Spleen (tissue), 7 donors: ENCODE measurements around the gene ST6GALNAC5.

Experiments
- POLR2A ChIP-seq, 3 donors: fragments of 450-650 bp; IDR thresholded peaks; one replicate each; pipeline ENCODE4 v1.5.1; 2017; ENCODE audit warnings: antibody characterized with exemption in 3 of 3, mild to moderate bottlenecking in 1 of 3
- POLR2AphosphoS5 ChIP-seq, 3 donors: sonication (generic); formaldehyde crosslinking; IDR thresholded peaks; one replicate each; pipeline ENCODE4 v1.5.1; 2017; ENCODE audit warnings: antibody characterized with exemption in 3 of 3
- TF ChIP-seq, protein P1 (sequence below), 11 experiments: fragments of 200-600 bp in 7 of 11; fragments of 450-650 bp in 4 of 11; sonication (generic) in 4 of 11; IDR thresholded peaks in 8 of 11; conservative IDR thresholded peaks in 3 of 11; 1 replicate in 7 of 11; 2 replicates in 4 of 11; pipeline versions ENCODE4 v1.4.0 to v1.8.0; 2016 to 2021; ENCODE audit warnings: antibody characterized with exemption in 11 of 11, inconsistent platforms in 4 of 11, mild to moderate bottlenecking in 1 of 11
- donor health status: DM: no; HTN: no; CAD: no; lungs with moderate emphysema.
- donor health status: DM: no; HTN: no; CAD: no.
- donor health status: DM: no; HTN: no; CAD: no.

DNA sequence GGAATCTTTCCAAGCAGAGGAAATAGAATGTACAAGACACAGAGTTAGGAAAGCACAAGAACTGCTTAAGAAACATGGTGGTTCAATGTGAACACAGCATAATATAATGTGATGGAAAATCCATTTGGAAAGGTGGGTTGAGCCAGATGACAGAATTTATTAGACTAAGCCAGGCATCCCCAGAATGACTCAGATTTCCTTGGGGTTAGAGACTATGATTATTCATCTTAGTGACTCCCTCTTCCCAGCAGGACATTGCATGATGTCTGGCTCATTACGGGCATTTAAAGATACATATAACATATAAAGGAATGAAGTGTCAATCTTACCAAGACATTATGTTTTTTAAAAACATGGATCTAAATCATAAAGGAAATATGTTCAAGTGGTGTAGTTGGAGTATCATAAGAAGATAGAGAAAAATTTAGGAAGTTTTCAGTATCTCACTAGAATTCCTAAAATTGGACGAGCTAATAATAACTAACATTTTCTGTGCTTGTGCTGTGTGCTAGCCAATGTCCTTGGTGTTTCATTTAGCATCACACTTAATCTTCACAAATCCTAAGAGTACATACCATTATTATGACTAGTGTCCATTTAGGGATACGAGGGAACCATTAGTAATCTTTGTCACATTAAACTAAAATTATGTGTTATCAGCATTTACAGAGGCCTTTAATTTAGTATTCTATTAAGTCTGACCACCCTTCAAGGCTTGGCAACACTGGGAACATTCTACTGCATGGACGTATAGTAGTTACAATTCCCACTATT, 41.0 kb upstream of the ST6GALNAC5 start:
- TF ChIP-seq, protein P1, sequence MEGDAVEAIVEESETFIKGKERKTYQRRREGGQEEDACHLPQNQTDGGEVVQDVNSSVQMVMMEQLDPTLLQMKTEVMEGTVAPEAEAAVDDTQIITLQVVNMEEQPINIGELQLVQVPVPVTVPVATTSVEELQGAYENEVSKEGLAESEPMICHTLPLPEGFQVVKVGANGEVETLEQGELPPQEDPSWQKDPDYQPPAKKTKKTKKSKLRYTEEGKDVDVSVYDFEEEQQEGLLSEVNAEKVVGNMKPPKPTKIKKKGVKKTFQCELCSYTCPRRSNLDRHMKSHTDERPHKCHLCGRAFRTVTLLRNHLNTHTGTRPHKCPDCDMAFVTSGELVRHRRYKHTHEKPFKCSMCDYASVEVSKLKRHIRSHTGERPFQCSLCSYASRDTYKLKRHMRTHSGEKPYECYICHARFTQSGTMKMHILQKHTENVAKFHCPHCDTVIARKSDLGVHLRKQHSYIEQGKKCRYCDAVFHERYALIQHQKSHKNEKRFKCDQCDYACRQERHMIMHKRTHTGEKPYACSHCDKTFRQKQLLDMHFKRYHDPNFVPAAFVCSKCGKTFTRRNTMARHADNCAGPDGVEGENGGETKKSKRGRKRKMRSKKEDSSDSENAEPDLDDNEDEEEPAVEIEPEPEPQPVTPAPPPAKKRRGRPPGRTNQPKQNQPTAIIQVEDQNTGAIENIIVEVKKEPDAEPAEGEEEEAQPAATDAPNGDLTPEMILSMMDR (IDR thresholded peaks at IDR 0.05 in 8 of 11, conservative IDR thresholded peaks at IDR 0.05 in 3 of 11): no peak
- TF ChIP-seq POLR2A (IDR thresholded peaks at IDR 0.05) (no peak), POLR2AphosphoS5 (IDR thresholded peaks at IDR 0.05) (no peak)
